MM.1S (cell line): ENCODE results near the gene ACTRT3.
"Not testable (repeated sequence)": the region's sequence is repeated elsewhere in the genome, so short reads cannot be mapped to it uniquely, and the experiment has no call there.

Experiments used
- CTCF ChIP-seq: fragments of 300-600 bp; sonication (generic); IDR thresholded peaks from 2 replicates; pipeline ENCODE4 v1.5.1; 2016; ENCODE audit warnings: antibody characterized with exemption, low read length, mixed read lengths
- EZH2phosphoT487 ChIP-seq: fragments of 300-600 bp; sonication (generic); IDR thresholded peaks from 2 replicates; pipeline ENCODE4 v1.6.1; 2018; ENCODE audit warnings: antibody characterized with exemption, low read length

GRCh38 chr3:169718415-169718814, 50.9 kb downstream of the ACTRT3 start:
- TF ChIP-seq CTCF, EZH2phosphoT487: not testable (repeated sequence)
